IMR-90 (cell line): ENCODE measurements around the gene SEMA6C. TPM values are rescaled to one million over a fixed set of nuclear protein-coding genes. Genes with fewer than 3 reads are reported as not detected.
A peak's percentile ranks its signal among the peaks of the same experiment; 100 is the strongest.
"Not testable (repeated sequence)": the region's sequence is repeated elsewhere in the genome, so short reads cannot be mapped to it uniquely, and the experiment has no call there.

Experiments used
- ATAC-seq: fragments of 200-7000 bp; cut with Tn5 transposase; 2 replicates; pipeline ENCODE4 v1.9.1; 2020; ENCODE audit warnings: low read depth, mild to moderate bottlenecking, moderate library complexity
- BruUV-seq: library from RNA; stranded (reverse); fragments of 400-500 nt; replicated peaks from 2 replicates; lab custom pipeline; 2021; lab: Mats Ljungman, UMichigan
- CTCF ChIA-PET: fragments of 300-600 bp; formaldehyde crosslinking; extraction: SDS; loops from one replicate; lab custom pipeline; 2021; ENCODE audit warnings: antibody characterized with exemption; lab: Yijun Ruan, JAX
- POLR2A ChIA-PET: fragments of 300-600 bp; sonication (Branson Sonifier 250); formaldehyde crosslinking; loops from one replicate; lab custom pipeline; 2022; ENCODE audit warnings: antibody characterized with exemption; ENCODE audit not compliant: unreplicated experiment; lab: Charles Lee
- DNase-seq: peaks from one replicate; pipeline ENCODE4 v3.0.0; 2013
- H2AFZ ChIP-seq: replicated peaks from 2 replicates; pipeline ENCODE3; 2013; ENCODE audit warnings: low read length, mild to moderate bottlenecking; ENCODE audit not compliant: poor library complexity
- H2AK5ac ChIP-seq: 2 replicates; pipeline ENCODE4 v1.6.1; 2013; ENCODE audit warnings: low read depth, low read length, inconsistent platforms
- H2AK9ac ChIP-seq: replicated peaks from 2 replicates; pipeline ENCODE3; 2013; ENCODE audit warnings: mild to moderate bottlenecking, low read depth, low read length, moderate library complexity; ENCODE audit not compliant: poor library complexity
- H2BK120ac ChIP-seq: 2 replicates; pipeline ENCODE4 v1.6.1; 2013; ENCODE audit warnings: low read depth, low read length, inconsistent platforms
- H2BK15ac ChIP-seq: 3 replicates; pipeline ENCODE4 v1.6.1; 2013; ENCODE audit warnings: low read depth, low read length, inconsistent platforms
- H2BK20ac ChIP-seq: 2 replicates; pipeline ENCODE4 v1.6.1; 2013; ENCODE audit warnings: low read depth, mild to moderate bottlenecking, inconsistent platforms, low read length, moderate library complexity
- H2BK5ac ChIP-seq: 2 replicates; pipeline ENCODE4 v1.6.1; 2013; ENCODE audit warnings: mild to moderate bottlenecking, low read depth, low read length, inconsistent platforms; ENCODE audit not compliant: poor library complexity, severe bottlenecking
- H3K14ac ChIP-seq: replicated peaks from 2 replicates; pipeline ENCODE4 v1.6.1; 2013; ENCODE audit warnings: low read depth, low read length, inconsistent platforms
- H3K18ac ChIP-seq: 2 replicates; pipeline ENCODE4 v1.6.1; 2013; ENCODE audit warnings: low read depth, low read length, control low read depth
- H3K23ac ChIP-seq: 2 replicates; pipeline ENCODE4 v1.6.1; 2013; ENCODE audit warnings: low read depth, low read length, inconsistent platforms
- H3K27ac ChIP-seq: 2 replicates; pipeline ENCODE4 v1.5.1; 2013; ENCODE audit warnings: mild to moderate bottlenecking, control low read depth, low read length; ENCODE audit not compliant: insufficient read depth
- H3K27me3 ChIP-seq: 2 replicates; pipeline ENCODE4 v1.6.1; 2013; ENCODE audit warnings: low read length; ENCODE audit not compliant: control insufficient read depth, insufficient read depth
- H3K36me3 ChIP-seq: 2 replicates; pipeline ENCODE4 v1.6.1; 2013; ENCODE audit warnings: low read length, mixed read lengths; ENCODE audit not compliant: control insufficient read depth, insufficient read depth
- H3K4ac ChIP-seq: 2 replicates; pipeline ENCODE4 v1.6.1; 2013; ENCODE audit warnings: low read depth, low read length, inconsistent platforms
- H3K4me1 ChIP-seq: 2 replicates; pipeline ENCODE4 v1.6.1; 2013; ENCODE audit warnings: low read length, mixed read lengths; ENCODE audit not compliant: control insufficient read depth, insufficient read depth
- H3K4me2 ChIP-seq: 2 replicates; pipeline ENCODE4 v1.6.1; 2013; ENCODE audit warnings: low read depth, mild to moderate bottlenecking, control low read depth, low read length, moderate library complexity
- H3K4me3 ChIP-seq: 2 replicates; pipeline ENCODE4 v1.5.1; 2013; ENCODE audit warnings: low read depth, mild to moderate bottlenecking, control low read depth, low read length, moderate library complexity; ENCODE audit not compliant: insufficient read depth
- H3K56ac ChIP-seq: 2 replicates; pipeline ENCODE4 v1.6.1; 2013; ENCODE audit warnings: low read length, inconsistent platforms; ENCODE audit not compliant: insufficient read depth; ENCODE audit errors: extremely low read depth
- H3K79me1 ChIP-seq, 2 experiments: 2 replicates each; pipeline ENCODE4 v1.6.1; 2013; ENCODE audit warnings: low read length in 2 of 2, inconsistent platforms in 1 of 2, low read depth in 1 of 2
- H3K9ac ChIP-seq: 2 replicates; pipeline ENCODE4 v1.6.1; 2013; ENCODE audit warnings: low read depth, low read length, control low read depth
- H3K9me1 ChIP-seq: 2 replicates; pipeline ENCODE4 v1.6.1; 2013; ENCODE audit warnings: low read length, inconsistent platforms; ENCODE audit not compliant: insufficient read depth
- H3K9me3 ChIP-seq: 2 replicates; pipeline ENCODE4 v1.6.1; 2013; ENCODE audit warnings: low read length; ENCODE audit not compliant: control insufficient read depth, insufficient read depth
- H4K20me1 ChIP-seq: 2 replicates; pipeline ENCODE4 v1.6.1; 2013; ENCODE audit warnings: low read length, inconsistent platforms; ENCODE audit not compliant: insufficient read depth
- H4K5ac ChIP-seq: 2 replicates; pipeline ENCODE4 v1.6.1; 2013; ENCODE audit warnings: mild to moderate bottlenecking, low read depth, low read length, control low read depth
- H4K8ac ChIP-seq, 2 experiments: 2 replicates each; pipeline ENCODE4 v1.6.1; 2013; ENCODE audit warnings: low read depth in 2 of 2, low read length in 2 of 2, control low read depth in 1 of 2, inconsistent platforms in 1 of 2
- H4K91ac ChIP-seq: 2 replicates; pipeline ENCODE4 v1.6.1; 2013; ENCODE audit warnings: low read depth, low read length, inconsistent platforms; ENCODE audit not compliant: insufficient read depth
- CEBPB ChIP-seq: IDR thresholded peaks from 2 replicates; pipeline ENCODE4 v1.6.1; 2012; ENCODE audit warnings: low read depth, low read length, improper control_type of control experiment
- FOS ChIP-seq: fragments of 150-350 bp; IDR thresholded peaks from 2 replicates; pipeline ENCODE4 v1.6.1; 2016; ENCODE audit warnings: low read depth, low read length
- MAZ ChIP-seq: IDR thresholded peaks from 2 replicates; pipeline ENCODE4 v1.6.1; 2012; ENCODE audit warnings: low read depth, mild to moderate bottlenecking, low read length, improper control_type of control experiment, moderate library complexity, borderline replicate concordance
- WGBS, 2 experiments: methylation state at CpG; one replicate each; pipeline versions ENCODE4 v1.1.5 to v1.1.7; 2013; ENCODE audit warnings: missing lambda C conversion rate in 2 of 2; ENCODE audit not compliant: insufficient read length in 1 of 2; ENCODE audit errors: extremely low coverage in 2 of 2; 5-methylcytosine and 5-hydroxymethylcytosine counted together
- dilution Hi-C: fragments of 300-500 bp; cut with HindIII; formaldehyde crosslinking; loops from one replicate; pipeline ENCODE4 v1.14.3; 2018; ENCODE audit warnings: low sequenced_read_pairs; ENCODE audit not compliant: unreplicated experiment
- in situ Hi-C: fragments of 300-500 bp; cut with MboI; formaldehyde crosslinking; loops from 3 replicates; pipeline ENCODE4 v1.14.3; 2019; ENCODE audit warnings: low sequenced_read_pairs, inconsistent platforms, mixed read lengths
- intact Hi-C: fragments of 100-400 bp; cut with micrococcal nuclease; formaldehyde crosslinking; loops from 2 replicates; pipeline ENCODE4 v1.10.0; 2022
- polyA plus RNA-seq, 3 experiments: library from polyadenylated mRNA; depleted of rRNA; stranded (reverse); fragments of >200 nt; gene quantifications; 2 replicates each; pipeline ENCODE4 v1.2.3, GENCODE V29; 2012; ENCODE audit warnings: low replicate concordance in 1 of 3
- total RNA-seq: library from RNA; depleted of rRNA; stranded (reverse); fragments of >200 nt; gene quantifications from 2 replicates; pipeline ENCODE4 v1.2.3, GENCODE V29; 2012

The SEMA6C gene
- total and polyA plus RNA-seq, 2 of the 4 experiments (the other 2 are of a cell fraction) = 0.36 to 2.0 TPM

GRCh38 chr1:151194894-151195594 lies 48.6 kb upstream of the SEMA6C start:
- H3K4me2 ChIP-seq, H3K9me3 ChIP-seq, H3K9ac ChIP-seq, ATAC-seq, H3K27ac ChIP-seq, H3K9me1 ChIP-seq, H3K4me1 ChIP-seq, H3K27me3 ChIP-seq, dilution Hi-C loops, H3K56ac ChIP-seq, BruUV-seq, H3K36me3 ChIP-seq, H3K4me3 ChIP-seq, H4K20me1 ChIP-seq: not testable (repeated sequence)
- Histone ChIP-seq H2AFZ (peak overlapping the region; percentile 72), H2BK5ac (peak overlapping the region; percentile 86), H2BK120ac (peak overlapping the region; percentile 75), H3K79me1 (peaks cover 7 to 20% of the 10 kb centered on the region in 2 experiments; a peak in 3 of 4 replicates), H2AK9ac (peak overlapping the region; percentile 48), H3K14ac (peak overlapping the region; percentile 46), H4K91ac (peak overlapping the region; percentile 80), H4K8ac (peak overlapping the region; percentile 71 to 96; a peak in 3 of 4 replicates), H4K5ac (peak overlapping the region; percentile 35), H3K23ac (peak overlapping the region; percentile 26; the same call in 1 of the 2 replicates), H3K18ac (peak overlapping the region; percentile 50; the same call in 1 of the 2 replicates), H2BK15ac (peak overlapping the region; percentile 84; the same call in 1 of the 3 replicates), H3K4ac (peak overlapping the region; percentile 74; the same call in 1 of the 2 replicates), H2BK20ac (peak overlapping the region; percentile 80; the same call in 1 of the 2 replicates), H2AK5ac (peak overlapping the region; percentile 87; the same call in 1 of the 2 replicates)
- in situ Hi-C loops = loop anchor here (5.0 to 10.0 kb wide), 2 partner anchors 57 to 210 kb away; partner anchors contain the start of gene PSMD4
- WGBS, 2 experiments = 78% methylated on average over 4 of the region's 17 CpGs; no CpG with 5 or more reads in 1 of the 2 experiments
- DNase-seq = peak; percentile 79
- intact Hi-C loops = loop anchor here (5.0 kb wide), 2 partner anchors 147 to 542 kb away; no protein-coding TSS in a partner anchor
- peak; percentile 39; the same call in 1 of the 2 replicates for TF ChIP-seq FOS
- TF ChIP-seq CEBPB = peak; percentile 71
- TF ChIP-seq MAZ = peak; percentile 38; the same call in 1 of the 2 replicates
- ChIA-PET POLR2A (interaction anchor here (0.6 kb wide), 1 partner anchor 95 kb away, joined by 6 read pairs; no protein-coding TSS in a partner anchor), CTCF (interaction anchor here (0.9 kb wide), 1 partner anchor 57 kb away, joined by 3 read pairs; no protein-coding TSS in a partner anchor)
